NOMO-1 treated with DMSO at 0.1 percent for 48 hours (cell line): ENCODE results near the gene SLC37A1.

Experiments
- DNase-seq: peaks from one replicate; lab custom pipeline; 2025; ENCODE audit not compliant: unreplicated experiment; lab: John Stamatoyannopoulos, UW

The SLC37A1 gene

DNA sequence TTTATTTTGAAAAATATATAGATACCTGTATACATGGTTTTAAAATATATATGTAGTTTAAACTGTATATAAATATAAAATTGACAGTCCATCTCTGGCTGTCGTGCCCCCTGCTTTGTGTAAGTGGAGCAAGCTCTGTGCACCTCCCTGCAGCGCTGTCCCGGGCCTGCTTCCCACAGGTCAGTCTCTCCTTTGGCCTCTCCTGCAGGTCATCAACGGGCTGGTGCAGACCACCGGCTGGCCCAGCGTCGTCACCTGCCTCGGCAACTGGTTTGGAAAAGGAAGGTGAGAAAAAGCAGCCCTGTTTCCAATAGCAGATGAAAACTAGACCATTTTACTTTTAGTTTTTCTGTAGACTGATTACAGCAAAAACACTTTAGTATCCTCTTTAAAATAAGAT, 28.5 kb downstream of the SLC37A1 start:
- no peak for DNase-seq

GRCh38 chr21:42542596-42542995, 28.9 kb downstream of the SLC37A1 start:
- DNase-seq, result no peak

- DNase-seq, result no peak
Observed at GRCh38 chr21:42543106-42543847, 29.6 kb downstream of the SLC37A1 start.

DNA sequence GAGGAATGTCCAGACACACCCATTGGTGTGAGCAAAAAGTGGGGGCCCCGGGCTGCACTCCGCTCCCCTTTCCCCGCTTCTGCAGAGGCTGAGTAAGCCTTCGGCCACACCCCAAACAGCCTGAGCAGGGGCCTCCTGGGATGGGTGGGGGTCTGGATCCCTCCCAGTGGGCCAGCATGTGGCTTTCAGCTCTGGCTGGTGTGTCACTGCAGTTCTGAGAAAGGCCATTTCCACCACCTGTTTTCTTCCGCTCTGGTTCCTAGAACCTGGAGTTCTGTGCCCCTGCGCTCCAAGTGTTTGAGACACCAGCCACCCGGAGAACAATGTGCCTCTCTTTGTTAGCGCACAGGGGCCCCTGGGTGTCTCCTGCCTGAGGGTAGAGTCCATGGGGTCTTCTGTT, 30.9 kb downstream of the SLC37A1 start:
- DNase-seq, result no peak

GRCh38 chr21:42545317-42545716, 31.7 kb downstream of the SLC37A1 start:
- no peak for DNase-seq

DNA sequence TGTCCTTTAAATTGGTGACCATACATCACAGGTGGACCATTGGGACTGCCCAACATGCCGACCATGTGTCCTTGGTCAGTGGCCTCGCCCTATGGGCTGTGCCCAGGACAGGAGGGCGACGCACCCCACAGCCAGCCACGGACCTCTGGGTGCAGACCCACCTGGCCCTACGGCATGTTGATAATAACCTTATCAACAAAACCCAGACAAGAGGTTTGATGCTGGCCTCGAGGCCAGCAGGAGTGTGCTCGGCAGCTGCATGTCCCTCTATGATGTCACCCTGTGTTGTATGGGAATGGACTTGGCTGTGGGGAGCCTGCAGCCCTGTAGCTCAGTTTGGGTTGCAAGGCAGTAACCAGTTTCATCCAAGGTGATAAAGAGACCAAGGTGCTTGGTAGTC, 32.1 kb downstream of the SLC37A1 start:
- no peak for DNase-seq

DNA sequence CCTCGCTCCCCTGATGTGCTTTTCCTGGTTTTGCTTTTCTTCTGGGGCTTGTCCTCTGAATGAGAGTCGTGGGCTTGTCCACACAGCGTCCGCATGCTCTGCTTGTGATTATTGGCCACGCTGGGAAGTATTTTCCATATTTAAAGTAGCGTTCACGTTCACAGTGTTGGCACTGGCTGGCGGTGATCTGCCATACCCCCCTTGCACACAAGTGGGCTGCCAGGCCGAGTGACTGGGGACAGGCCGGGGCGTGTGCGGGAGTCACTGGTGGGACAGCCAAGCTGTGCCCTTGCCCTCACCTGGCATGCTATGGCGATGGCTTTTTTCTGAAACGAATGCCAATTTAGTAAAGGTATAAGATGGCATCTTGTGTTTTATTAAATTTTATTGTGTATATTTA, 32.8 kb downstream of the SLC37A1 start:
- DNase-seq, result no peak

DNA sequence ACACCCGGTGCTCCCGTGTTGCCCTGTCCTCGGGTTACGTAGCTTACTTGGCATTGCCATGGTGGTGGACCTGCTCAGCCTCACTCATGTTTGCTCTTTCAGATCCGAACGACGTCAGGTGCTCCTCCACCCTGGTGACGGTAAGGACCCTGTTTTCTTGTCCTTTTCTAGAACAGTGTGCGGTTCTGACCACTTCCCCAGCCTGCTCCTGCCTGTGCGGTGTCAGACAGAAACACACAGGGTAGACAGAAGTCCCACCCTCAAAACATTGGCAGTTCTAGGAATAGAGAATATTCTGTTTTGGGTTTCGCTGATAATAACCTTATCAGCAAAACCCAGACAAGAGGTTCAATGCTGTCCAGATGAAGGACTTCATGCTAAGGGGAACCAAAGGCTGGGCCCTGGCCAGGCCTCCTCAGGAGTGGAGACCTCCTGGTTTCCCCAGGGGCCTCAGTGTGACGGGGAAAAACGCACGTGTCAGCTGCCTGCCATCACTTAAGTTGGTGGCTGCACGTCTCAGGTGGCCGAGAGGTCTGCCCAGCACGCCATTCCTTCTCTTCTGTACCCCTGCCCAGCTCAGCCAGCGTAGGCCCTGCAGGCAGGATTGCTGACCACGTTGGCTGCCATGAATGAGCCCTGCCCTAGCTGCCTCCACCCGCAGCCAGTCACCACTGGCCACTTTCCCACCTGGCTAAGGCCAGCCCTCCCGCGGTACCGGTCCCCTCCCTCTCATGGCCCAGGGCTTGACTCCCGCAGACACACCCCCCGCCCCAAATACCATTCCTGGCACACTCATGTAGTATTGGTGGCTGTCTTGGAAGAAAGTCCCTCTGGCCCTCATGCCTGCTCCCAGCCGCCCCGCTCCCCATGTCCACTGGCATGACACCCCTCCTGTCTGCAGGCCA, 33.6 kb downstream of the SLC37A1 start:
- no peak for DNase-seq

GRCh38 chr21:42547906-42548365, 34.3 kb downstream of the SLC37A1 start:
- DNase-seq, result no peak

DNA sequence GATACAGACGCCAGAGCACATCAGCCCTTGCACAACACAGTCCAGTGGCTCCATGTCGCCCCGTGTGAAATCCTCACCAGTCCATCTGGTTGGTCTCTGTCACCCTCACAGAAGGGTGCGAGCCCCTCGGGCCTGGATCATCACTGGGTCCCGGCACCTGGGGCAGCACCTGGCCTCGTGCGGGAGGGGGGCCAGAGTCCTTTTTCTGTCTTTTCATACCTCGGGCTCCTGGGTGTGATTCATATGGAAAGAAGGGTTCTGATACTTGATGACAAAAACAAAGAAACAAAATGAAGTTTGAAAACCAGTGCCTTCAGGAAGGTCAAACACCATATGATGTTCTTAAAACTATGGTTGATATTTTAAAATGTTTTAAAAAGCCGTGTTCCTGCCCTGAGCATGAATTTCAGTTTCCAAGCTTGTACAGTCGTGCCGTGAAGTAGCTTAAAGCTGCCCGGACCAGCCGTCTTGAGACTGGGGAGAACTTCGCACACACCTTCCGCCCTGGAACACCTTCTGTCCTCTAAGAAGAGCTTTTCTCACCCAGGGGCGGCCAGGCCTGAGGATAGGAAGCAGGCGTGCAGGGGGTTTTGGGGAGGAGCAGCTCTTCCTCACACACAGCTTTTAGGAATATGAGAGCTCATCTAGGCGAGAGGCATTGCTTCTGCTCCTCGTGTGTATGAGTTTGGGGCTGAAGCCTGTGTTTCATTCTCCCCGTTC, 35.2 kb downstream of the SLC37A1 start:
- no peak for DNase-seq

DNA sequence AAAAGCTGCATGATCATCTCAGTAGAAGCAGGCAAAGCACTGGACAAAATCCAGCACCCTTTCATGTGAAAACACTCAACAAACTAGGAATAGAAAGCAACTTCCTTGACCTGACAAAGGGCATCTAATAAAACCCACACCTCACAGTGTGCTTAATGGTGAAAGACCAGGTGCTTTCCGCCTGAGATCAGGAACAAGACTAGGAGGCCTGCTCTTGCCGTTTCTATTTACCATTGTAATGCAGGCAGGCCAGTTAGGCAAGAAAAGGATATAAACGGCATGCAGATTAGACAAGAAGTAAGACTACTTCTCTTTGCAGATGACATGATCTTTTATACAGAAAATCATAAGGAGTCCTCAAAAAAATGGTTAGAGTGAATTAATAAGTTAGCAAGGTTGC, 37.2 kb downstream of the SLC37A1 start:
- no peak for DNase-seq

DNA sequence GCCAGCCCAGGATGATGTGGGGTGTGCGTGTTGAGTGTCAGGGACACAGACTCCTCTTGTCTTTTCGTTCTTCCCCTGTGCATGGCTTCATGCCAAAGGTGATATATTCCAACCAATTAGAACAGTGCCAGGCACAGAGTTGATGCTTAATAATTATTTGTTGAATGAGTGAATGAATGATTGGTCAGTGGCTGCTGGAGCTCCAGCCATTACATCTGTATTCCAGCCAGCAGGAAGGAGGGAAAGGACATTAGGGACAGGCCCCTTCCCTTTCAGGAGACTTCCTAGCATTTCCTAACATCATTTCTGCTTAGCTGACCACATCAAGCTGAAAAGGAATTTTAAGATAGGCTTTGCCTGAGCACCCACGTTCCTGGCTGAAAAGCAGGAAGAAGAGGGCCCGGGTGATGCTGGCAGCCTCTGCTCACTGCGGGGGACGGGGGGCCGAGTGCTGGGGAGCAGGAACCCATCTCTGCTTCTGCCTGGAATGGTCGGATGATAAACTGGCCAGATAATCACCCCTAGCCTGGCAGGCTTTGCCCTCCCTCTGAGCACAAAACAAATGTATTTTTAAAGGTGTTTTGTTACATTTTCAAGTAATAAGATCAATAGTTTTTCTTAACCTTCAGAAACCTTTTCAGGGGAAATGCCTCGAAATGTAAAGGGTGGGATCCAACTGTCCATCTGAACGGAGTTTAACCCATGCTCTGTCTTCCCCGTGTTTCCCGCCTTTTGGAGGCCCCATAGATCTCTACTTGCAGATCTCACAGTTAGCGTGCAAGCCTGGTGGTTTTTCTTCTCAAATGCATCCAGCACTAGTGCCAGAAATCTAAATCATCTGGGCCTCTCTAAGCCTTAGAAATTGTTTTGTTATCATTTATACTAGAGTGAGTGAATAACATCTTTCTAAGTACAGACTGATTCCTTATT, 39.0 kb downstream of the SLC37A1 start:
- DNase-seq, result no peak

DNA sequence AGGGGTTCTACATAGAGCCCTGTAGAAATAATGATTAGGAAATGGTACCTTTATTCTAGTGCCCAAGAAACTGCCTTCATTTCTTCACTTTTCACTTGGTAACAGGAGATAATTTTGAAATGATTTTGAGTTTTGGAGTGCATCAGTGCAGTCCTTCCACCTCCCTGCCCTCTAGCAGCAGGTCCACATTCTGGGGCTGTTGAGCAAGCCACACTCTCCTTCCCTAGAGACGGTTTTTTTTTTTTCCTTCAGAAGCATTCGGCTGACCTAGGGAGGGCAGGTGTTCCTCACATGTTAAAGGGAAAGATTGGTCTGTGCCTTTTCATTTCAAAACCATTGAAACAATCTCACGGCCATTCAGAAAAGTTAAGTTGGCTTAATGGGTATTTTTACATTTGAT, 39.8 kb downstream of the SLC37A1 start:
- DNase-seq, result no peak

DNA sequence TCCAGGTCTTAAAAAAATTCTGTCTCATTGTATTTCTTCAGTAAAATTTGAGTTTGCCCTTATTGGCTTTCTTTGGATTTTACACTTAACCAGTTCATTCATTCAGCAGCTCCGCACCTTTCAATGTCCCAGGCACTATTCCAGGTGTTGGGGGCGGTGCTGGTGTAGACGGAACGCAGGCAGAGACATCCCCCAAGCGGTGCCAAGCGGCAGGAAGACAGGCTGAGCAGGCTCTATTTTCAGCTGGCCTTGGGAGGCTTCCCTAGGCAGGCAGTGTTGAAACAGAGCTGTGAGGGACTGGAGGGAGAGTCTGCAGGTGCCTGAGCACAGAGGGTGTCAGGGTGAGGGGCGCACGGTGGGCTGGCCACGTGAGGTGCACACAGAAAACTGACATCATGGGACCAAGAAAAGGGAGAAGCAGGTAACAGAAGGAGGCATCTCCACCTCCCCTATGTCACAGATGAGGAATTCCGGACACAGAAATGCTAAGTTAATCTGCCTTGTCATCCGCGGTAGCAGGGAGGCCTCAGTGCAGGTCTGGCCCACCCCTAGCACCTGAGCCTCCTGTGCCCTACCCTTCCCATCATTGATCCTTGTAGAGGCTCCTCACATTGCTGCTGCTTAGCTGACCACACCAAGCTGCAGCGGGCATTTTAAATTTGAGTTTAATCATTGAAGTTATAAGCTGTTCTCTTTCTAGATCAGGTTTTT, 40.8 kb downstream of the SLC37A1 start:
- no peak for DNase-seq

DNA sequence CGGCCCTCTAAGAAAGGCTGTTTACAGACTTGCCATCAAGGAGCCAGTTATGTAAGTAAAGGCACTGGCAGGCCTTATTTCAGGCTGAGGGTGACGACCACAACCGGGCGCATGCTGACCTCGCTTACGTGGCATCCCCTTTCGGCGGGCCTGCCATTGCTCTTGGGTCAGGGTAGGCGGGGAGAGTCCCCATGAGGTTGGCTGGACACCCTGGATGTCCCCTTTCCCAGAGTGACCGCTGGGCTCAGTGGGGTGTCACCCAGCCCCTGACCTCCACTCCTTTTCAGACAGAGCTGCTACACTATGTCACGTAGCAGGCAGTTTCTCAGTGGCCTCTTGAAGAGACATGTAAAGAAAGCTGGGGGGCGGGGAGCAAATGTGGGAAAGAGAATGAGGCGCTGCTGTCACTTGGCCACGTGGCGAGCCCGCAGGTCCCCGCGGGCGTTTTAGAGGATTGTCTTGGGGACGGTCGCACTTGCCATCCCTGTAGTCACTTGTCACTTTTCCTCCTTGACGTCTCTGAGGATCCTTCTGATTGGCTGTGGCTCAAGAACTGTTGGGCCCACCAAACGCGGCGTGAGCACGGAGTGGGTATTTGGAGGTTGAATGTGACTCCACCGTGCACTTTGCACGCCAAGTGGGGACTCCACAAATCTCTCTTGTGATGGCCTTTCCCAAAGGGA, 42.2 kb downstream of the SLC37A1 start:
- no peak for DNase-seq

- no peak for DNase-seq
Observed at GRCh38 chr21:42556476-42556875, 42.8 kb downstream of the SLC37A1 start.

GRCh38 chr21:42556960-42557359, 43.3 kb downstream of the SLC37A1 start:
- DNase-seq, result no peak

DNA sequence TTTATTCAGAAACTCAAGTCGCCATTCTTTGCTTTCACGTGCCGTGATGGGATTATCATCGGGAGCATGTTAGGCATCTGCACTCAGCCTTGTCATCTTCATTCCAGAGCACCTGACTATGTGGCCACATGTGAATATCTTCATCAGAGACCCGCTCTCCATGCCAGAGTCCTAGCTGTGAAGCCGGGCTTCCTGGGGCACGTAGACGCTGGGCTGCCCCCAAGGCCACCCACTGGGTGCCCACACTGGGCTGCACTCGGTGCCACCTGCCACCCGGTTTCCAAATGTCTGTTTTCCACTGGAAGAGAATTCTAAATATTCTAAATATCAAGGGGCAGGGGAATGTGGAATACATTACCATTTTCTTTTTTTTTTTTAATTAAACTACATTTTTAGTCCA, 43.8 kb downstream of the SLC37A1 start:
- no peak for DNase-seq

DNA sequence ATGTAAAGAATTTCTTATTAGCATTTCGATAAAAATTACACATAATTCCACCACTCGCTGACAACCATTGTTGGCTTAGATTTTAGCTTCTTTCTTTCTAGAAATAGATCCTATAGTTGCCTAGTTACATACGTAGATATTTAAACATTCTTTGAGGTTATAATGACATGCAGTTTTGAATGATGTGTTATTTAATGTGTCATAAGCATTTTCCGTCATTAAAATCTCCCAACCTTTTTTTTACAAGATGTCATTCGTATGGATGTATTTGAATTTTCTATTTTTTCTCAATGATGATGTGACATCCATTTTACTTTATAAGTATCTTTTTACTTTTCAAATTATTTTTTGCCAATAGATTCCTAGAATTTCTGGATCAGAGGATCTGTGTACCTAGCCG, 44.7 kb downstream of the SLC37A1 start:
- no peak for DNase-seq
